Stimulated activated naive CD8-positive, alpha-beta T cell treated with anti-CD3 and anti-CD28 coated beads, Interleukin-15, Interleukin-2, amounts not matched to agents 100 U/mL and 50 U/mL, for 24 hours (primary cell): Measurements from ENCODE around the gene GUCD1.
A peak's percentile ranks its signal among the peaks of the same experiment; 100 is the strongest.
"Not testable (repeated sequence)": the region's sequence is repeated elsewhere in the genome, so short reads cannot be mapped to it uniquely, and the experiment has no call there.

Experiments used
- ATAC-seq: fragments of 150-1000 bp; cut with Tn5 transposase; one replicate; pipeline ENCODE4 v1.10.0; 2021
- DNase-seq: peaks from one replicate; pipeline ENCODE4 v3.0.0; 2021

GUCD1 gene

GRCh38 chr22:24554313-24555164 is at the start of gene GUCD1:
Gene GUCD1 (minus strand): TSS chr22:24555138. CDS start chr22:24554991, 147 bp downstream.
- peak; percentile 43 for DNase-seq
- ATAC-seq, result no peak

GRCh38 chr22:24603770-24604629 is 49.1 kb upstream of the GUCD1 start:
- DNase-seq, result peak; percentile 54
- ATAC-seq, result peak; percentile 37

- not testable (repeated sequence) for DNase-seq, ATAC-seq
Measured at GRCh38 chr22:24602847-24603769, 48.2 kb upstream of the GUCD1 start, which contains the start of gene GGT1. Gene GGT1 (plus strand): TSS chr22:24603193. CDS start chr22:24611082, 7,889 bp downstream.

- not testable (repeated sequence) for DNase-seq, ATAC-seq
Measured at GRCh38 chr22:24602105-24602749, 47.3 kb upstream of the GUCD1 start.

GRCh38 chr22:24601217-24602104 is 46.5 kb upstream of the GUCD1 start:
- ATAC-seq (no peak), DNase-seq (no peak)

- DNase-seq, result not testable (repeated sequence)
Measured at GRCh38 chr22:24599958-24600715, 45.2 kb upstream of the GUCD1 start.

GRCh38 chr22:24599514-24599913 is 44.6 kb upstream of the GUCD1 start:
- DNase-seq (no peak), ATAC-seq (no peak)

More at GRCh38 chr22:24599958-24600715, 45.2 kb upstream of the GUCD1 start:
- not testable (repeated sequence) for ATAC-seq

- not testable (repeated sequence) for ATAC-seq, DNase-seq
Measured at GRCh38 chr22:24597076-24597475, 42.1 kb upstream of the GUCD1 start.

GRCh38 chr22:24595863-24596262 is 40.9 kb upstream of the GUCD1 start:
- no peak for DNase-seq
- ATAC-seq, result no peak

GRCh38 chr22:24595228-24595627 is 40.3 kb upstream of the GUCD1 start:
- no peak for ATAC-seq

GRCh38 chr22:24594569-24595120 is 39.7 kb upstream of the GUCD1 start:
- ATAC-seq, result no peak
- no peak for DNase-seq

More at GRCh38 chr22:24595228-24595627, 40.3 kb upstream of the GUCD1 start:
- DNase-seq, result no peak

- DNase-seq (no peak), ATAC-seq (no peak)
Measured at GRCh38 chr22:24593836-24594568, 39.1 kb upstream of the GUCD1 start.

GRCh38 chr22:24593559-24593835 is 38.6 kb upstream of the GUCD1 start:
- ATAC-seq, DNase-seq: not testable (repeated sequence)

GRCh38 chr22:24592851-24593558 is 38.1 kb upstream of the GUCD1 start, which contains the start of gene LRRC75B:
Gene LRRC75B (minus strand): TSS chr22:24593073. CDS start chr22:24593039, 34 bp downstream.
- peak; percentile 80 for ATAC-seq

GRCh38 chr22:24592058-24592850 is 37.3 kb upstream of the GUCD1 start:
- ATAC-seq (no peak), DNase-seq (peak; percentile 24)

More at GRCh38 chr22:24592851-24593558, 38.1 kb upstream of the GUCD1 start, which contains the start of gene LRRC75B:
- DNase-seq, result peak; percentile 66

- no peak for DNase-seq
- ATAC-seq, result no peak
Measured at GRCh38 chr22:24591286-24591830, 36.4 kb upstream of the GUCD1 start.
